DMS153 (cell line): ENCODE data around the gene SAE1.
A peak's percentile ranks its signal among the peaks of the same experiment; 100 is the strongest.

Experiments
- DNase-seq: peaks from one replicate; lab custom pipeline; 2025; lab: John Stamatoyannopoulos, UW

Gene SAE1

GRCh38 chr19:47221080-47221841, 90.6 kb downstream of the SAE1 start:
- DNase-seq, result no peak

- no peak for DNase-seq
These were observed 91.3 kb downstream of the SAE1 start for GRCh38 chr19:47221890-47222289.

DNA sequence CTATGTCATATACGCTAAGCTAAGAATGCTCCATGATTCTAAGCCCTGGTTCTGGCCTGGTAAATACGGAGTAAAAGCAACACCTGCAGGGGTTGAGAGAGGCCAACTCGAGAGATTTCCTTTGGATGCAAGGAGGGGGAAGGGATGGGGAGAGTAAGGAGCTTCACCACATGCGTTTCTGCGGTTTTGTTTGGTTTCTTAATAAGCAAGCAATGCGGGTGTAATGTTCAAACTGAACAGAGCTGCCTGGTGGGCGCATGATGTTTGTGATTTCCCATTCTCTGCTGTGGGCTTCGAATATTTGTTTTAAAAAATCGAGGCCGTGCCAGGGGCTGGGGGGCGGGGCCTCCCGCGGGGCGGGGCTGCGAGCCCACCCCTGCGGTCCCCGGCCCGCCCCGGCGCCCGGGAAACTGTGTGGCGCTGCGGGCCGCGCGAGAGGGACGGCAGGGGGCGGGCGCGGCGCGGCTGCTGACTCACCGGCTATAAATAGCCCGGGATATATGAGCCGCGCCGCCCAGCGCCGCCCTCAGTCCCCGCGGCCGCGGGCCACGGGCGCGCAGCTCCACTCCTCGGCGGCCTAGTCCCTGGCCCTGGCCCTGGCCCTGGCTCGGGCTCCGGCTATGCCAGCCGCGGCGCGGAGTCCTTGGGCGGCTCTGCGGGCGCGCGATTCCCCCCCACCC, 95.3 kb downstream of the SAE1 start:
- DNase-seq, result peak; percentile 76

- peak; percentile 68 for DNase-seq
These were observed 96.1 kb downstream of the SAE1 start for GRCh38 chr19:47226426-47227351.

DNA sequence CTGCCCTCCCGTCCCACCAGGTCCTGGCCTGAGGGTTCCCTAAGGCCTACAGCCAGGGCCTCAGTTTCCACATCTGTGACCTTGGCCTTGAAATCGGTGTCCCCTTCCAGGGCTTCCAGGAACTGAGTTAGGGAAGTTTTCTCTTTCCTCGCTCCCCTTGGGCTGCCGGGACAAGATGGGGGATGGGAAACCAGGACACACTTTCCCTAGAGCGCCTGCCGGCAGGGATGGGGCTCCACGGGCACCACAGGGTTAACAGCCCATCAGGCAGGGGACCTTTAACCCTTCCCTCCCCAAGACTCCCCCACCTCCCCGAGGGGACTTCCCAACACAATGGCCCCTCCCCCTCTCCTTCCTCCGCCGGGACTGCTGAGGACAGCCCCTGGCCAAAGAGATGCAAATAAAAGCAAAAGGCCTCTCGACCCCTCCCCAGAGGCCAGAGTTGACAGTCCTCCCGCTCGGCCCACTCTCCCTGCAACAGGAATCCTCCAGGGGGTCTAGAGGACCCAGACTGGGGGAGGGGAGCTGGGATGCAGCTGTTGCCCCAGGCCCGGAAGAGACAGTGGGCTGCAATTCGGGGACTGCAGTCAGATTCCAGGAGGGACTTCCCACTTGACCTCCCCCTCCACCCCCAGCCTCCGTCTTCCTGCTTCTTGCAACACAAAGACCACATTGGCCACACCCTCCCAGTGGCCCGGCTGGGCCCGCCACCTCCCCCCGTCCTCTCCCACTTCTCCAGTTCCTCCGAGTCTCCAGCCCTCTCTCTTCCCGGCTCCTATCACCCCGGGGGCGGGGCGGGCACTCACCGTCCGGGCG, 96.9 kb downstream of the SAE1 start:
- peak; percentile 71 for DNase-seq

- peak; percentile 11 for DNase-seq
These were observed 97.7 kb downstream of the SAE1 start for GRCh38 chr19:47228168-47228936.

DNA sequence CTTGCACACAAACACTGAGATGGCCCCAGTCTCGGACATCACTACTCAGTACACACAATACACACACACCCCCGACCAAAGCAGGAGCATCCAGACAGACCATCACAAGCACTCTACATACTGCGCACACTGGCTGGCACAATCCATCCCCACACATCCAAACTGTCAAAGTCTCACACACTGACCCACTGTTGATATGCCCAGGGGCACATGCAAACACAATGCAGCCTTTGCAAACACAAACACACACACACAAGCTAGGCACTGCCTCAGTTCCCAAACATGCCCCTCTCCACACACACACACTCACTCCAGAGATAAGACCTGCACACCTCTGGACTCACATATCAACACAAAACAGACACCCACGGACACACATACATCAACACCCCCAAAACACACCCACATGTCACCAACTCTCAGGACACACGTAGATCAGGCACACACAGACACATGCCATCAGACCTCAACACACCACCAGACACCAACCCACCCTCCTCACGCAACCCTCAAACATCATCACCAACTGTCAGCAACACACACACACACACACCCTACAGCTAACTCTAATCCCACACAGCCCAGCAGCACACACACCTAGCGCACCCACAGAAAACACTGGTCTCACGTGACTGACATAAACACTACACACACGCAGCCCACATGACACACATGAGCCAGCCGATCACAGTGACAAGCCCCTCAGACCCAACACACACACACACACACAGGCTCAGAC, 98.5 kb downstream of the SAE1 start:
- DNase-seq, result no peak

GRCh38 chr19:47229676-47230053, 99.0 kb downstream of the SAE1 start:
- no peak for DNase-seq

- no peak for DNase-seq
These were observed 99.7 kb downstream of the SAE1 start for GRCh38 chr19:47230054-47230920.

GRCh38 chr19:47230921-47231214, 100.2 kb downstream of the SAE1 start, which contains the start of gene BBC3:
TSS of gene BBC3 (minus strand) at chr19:47231199. CDS start at chr19:47228431, 2,768 bp downstream.
- DNase-seq, result no peak

DNA sequence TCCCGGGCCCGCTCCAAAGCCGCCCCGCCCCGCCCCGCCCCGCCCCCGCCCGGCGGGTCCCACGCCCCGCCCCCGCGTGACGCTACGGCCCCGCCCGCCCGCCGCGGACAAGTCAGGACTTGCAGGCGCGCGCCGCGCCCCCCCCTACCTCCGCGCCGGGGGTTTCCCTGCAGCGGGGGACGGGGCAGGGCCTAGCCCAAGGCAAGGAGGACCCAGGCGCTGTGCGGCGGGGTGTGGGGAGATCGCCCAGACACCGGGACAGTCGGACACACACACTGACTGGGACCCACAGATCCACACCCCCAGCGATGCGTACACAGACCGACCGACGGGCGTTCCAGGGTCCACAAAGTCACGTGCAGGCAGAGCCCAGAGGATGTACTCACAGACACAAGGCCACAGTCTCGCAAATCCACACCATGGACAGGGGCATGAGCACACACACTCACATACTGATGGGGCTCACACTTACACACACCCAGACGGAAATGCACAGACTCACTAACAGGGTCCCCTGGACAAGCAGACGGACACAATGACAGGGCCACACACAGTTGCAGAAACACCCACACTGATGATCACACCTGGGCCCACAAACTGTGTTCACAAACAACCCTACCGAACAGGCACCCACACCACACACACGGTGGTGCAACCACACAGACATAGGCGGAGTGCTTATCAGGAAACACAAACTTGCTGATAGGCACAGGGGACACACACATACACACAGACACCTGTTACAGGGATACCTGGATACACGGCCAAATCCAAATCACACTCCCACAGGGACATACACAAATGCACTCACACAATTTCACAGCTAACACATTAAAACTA, 100.8 kb downstream of the SAE1 start:
- no peak for DNase-seq

DNA sequence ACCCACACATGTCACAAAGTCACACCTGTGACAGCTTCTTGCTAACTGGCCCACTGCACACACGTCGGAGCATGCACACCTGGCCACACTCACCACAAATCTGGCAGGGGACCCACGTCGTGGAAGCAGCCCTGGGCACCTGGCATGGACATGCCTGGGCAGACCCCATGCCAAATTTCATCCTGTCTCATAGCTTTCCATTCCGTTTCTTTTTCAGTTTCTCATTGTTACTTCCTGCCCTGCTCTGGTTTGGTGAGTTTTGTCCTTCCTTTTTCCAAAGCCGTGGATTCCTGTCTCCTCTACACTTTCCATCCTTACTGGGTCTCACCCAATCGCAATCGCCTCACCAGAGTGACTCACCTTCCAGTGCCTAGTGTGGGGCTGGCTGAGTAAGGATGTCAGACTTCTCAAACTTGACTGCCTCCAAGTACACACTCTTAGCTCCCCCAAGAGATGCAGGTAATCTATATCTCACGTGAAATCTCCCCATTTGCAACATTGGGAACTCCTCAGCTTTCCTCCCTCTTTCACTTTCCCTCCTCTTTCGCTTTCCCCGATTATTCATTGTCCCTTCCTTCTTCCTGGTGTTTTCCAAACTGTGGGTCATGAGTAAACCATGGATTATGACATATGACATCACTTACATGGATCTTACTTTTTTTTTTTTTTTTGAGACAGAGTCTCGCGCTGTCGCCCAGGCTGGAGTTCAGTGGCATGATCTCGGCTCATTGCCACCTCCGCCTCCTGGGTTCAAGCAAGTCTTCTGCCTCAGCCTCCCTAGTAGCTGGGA, 102.0 kb downstream of the SAE1 start:
- no peak for DNase-seq

- no peak for DNase-seq
These were observed 105.5 kb downstream of the SAE1 start for GRCh38 chr19:47236072-47236675.

- no peak for DNase-seq
These were observed 108.5 kb downstream of the SAE1 start for GRCh38 chr19:47239152-47239551.

DNA sequence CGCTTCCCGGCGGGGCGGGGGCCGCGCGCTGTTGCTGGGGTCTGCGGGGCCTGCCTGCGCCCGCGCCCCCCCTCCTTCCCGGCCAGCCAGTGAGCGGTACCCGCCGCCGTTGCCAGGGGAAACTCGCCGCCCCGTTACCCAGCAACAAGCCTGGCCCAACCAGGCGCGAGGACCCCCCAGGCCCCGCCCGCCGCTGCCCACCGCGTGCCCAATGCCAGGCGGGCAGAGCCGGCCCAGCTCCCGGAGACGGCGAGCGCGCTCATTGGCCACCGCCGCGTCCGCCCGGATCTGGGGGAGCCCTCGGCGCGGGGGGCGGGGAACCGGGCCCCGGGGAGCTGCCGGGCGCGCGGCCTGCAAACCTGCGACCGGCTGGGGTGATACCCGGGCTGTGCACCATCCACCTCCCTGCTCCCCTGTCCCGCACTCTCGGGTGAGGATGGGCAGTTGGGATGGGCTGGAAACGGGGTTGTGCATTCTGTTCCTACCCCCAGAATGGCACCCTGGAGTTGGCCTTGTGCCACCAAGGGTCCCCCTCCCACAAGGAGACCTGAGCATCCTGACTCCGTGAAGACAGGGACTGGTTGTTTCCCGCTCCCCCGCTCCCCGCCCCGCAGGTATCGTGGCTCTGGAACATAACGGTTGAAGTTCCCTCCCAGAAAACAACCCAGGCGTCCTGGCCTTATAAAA, 109.1 kb downstream of the SAE1 start:
- no peak for DNase-seq

DNA sequence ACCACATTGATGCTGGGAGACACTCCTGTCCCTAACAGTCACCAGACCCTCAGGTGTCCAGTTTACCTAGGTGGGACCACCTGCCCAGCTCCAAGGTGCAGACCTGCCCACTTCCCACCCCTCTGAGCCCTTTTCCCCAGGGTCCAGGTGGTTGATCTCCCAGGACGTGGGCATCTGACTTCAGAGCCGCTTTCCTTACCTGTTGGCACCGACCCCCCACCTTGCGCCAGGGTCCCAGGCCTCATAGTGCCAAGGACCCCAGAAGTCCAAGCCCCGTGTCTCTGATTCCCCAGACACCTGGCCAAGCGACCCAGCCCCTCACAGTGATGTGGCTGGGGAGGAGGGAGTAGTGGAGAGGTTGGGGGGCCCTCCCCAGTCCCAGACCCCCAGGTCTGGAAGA, 109.9 kb downstream of the SAE1 start:
- DNase-seq, result no peak
